HepG2 (cell line): Measurements from ENCODE around the gene KDM2B. TPM values are rescaled to one million over a fixed set of nuclear protein-coding genes. Genes with fewer than 3 reads are reported as not detected.
A peak's percentile ranks its signal among the peaks of the same experiment; 100 is the strongest.

Experiments
- KAT8 ChIP-seq: IDR thresholded peaks from 2 replicates; pipeline ENCODE4 v1.6.1; 2016; ENCODE audit warnings: missing genetic modification reagents, missing compliant biosample characterization
- KDM6A ChIP-seq: IDR thresholded peaks from 2 replicates; pipeline ENCODE4 v1.6.1; 2016; ENCODE audit warnings: low read depth
- KLF9 ChIP-seq: IDR thresholded peaks from 2 replicates; pipeline ENCODE4 v1.6.1; 2016; ENCODE audit warnings: low read depth
- MZF1 ChIP-seq: sonication (generic); formaldehyde crosslinking; IDR thresholded peaks from 2 replicates; pipeline ENCODE4 v1.8.1; 2023; ENCODE audit warnings: mild to moderate bottlenecking, missing genetic modification reagents, borderline replicate concordance
- NFIB ChIP-seq: sonication (generic); formaldehyde crosslinking; IDR thresholded peaks from 2 replicates; pipeline ENCODE4 v1.9.0; 2021; ENCODE audit warnings: missing genetic modification reagents, mild to moderate bottlenecking, borderline replicate concordance
- RBFOX2 ChIP-seq: fragments of 200-400 bp; formaldehyde crosslinking; IDR thresholded peaks from 2 replicates; pipeline ENCODE4 v1.6.1; 2017; ENCODE audit warnings: low read depth, mild to moderate bottlenecking, low read length
- SKI ChIP-seq: fragments of 450-650 bp; IDR thresholded peaks from one replicate; pipeline ENCODE4 v1.6.1; 2018; ENCODE audit warnings: mild to moderate bottlenecking; ENCODE audit not compliant: partially characterized antibody
- U2AF1 ChIP-seq: fragments of 200-400 bp; formaldehyde crosslinking; optimal IDR thresholded peaks from 2 replicates; pipeline ENCODE3; 2017; ENCODE audit warnings: mild to moderate bottlenecking, low read depth, low read length
- ZBTB33 ChIP-seq: sonication (generic); formaldehyde crosslinking; IDR thresholded peaks from 2 replicates; pipeline ENCODE4 v1.4.0; 2020; ENCODE audit warnings: missing genetic modification reagents
- ZNF333 ChIP-seq: sonication (generic); formaldehyde crosslinking; IDR thresholded peaks from 2 replicates; pipeline ENCODE4 v1.4.0; 2020; ENCODE audit warnings: mild to moderate bottlenecking, missing genetic modification reagents, borderline replicate concordance
- ZNF407 ChIP-seq: sonication (generic); formaldehyde crosslinking; IDR thresholded peaks from one replicate; pipeline ENCODE4 v1.5.1; 2020; ENCODE audit warnings: mild to moderate bottlenecking, missing genetic modification reagents; ENCODE audit errors: not compliant biosample characterization
- ZNF782 ChIP-seq: sonication (generic); formaldehyde crosslinking; IDR thresholded peaks from 2 replicates; pipeline ENCODE4 v1.4.0; 2020; ENCODE audit warnings: missing genetic modification reagents, mild to moderate bottlenecking, borderline replicate concordance
- ZSCAN12 ChIP-seq: sonication (generic); formaldehyde crosslinking; IDR thresholded peaks from 2 replicates; pipeline ENCODE4 v1.9.0; 2021; ENCODE audit warnings: mild to moderate bottlenecking, missing genetic modification reagents
- polyA plus RNA-seq, 8 experiments: library from polyadenylated mRNA; depleted of rRNA in 3 of 8; stranded (reverse) in 7 of 8; unstranded in 1 of 8; fragments of >200 nt; fragmentation: Illumina TruSeq in 4 of 8; extraction: Trizol in 4 of 8; gene quantifications; 2 replicates each; pipeline versions ENCODE4 v1.2.1 to v1.2.3, GENCODE V29; 2011 to 2016; ENCODE audit warnings: low read depth in 4 of 8, missing spikeins in 1 of 8, mixed read lengths in 1 of 8; ENCODE audit not compliant: insufficient read depth in 1 of 8
- total RNA-seq, 5 experiments: library from RNA; depleted of rRNA; stranded (reverse); fragments of >200 nt; fragmentation: Illumina TruSeq; extraction: Trizol; gene quantifications; 2 replicates each; pipeline ENCODE4 v1.2.3, GENCODE V29; 2016; ENCODE audit warnings: low read depth in 1 of 5
- TF ChIP-seq, protein P1 (sequence below): IDR thresholded peaks from 2 replicates; pipeline ENCODE4 v1.6.1; 2016; ENCODE audit warnings: missing compliant biosample characterization, missing genetic modification reagents, borderline replicate concordance
- TF ChIP-seq, protein P2 (sequence below): fragments of 450-650 bp; IDR thresholded peaks from 2 replicates; pipeline ENCODE4 v1.6.1; 2016

The KDM2B gene
- total and polyA plus RNA-seq, 2 of the 13 experiments (the other 11 are each of a cell fraction or from before 2014, with no cell fraction given), result 17.5 to 26.1 TPM

GRCh38 chr12:121626087-121626852 is 45.4 kb upstream of the KDM2B start, which contains the start of gene ORAI1 (continued):
- TF ChIP-seq ZNF407 (CRISPR knock-in tag), result no peak
- no peak for TF ChIP-seq ZNF333 (CRISPR knock-in tag)
- peak; percentile 81 for TF ChIP-seq SKI
- TF ChIP-seq KLF9 (CRISPR knock-in tag), result peak; percentile 35; the same call in 1 of the 2 replicates
- TF ChIP-seq RBFOX2, result peak; percentile 70
- TF ChIP-seq U2AF1, result no peak
- TF ChIP-seq, protein P1, sequence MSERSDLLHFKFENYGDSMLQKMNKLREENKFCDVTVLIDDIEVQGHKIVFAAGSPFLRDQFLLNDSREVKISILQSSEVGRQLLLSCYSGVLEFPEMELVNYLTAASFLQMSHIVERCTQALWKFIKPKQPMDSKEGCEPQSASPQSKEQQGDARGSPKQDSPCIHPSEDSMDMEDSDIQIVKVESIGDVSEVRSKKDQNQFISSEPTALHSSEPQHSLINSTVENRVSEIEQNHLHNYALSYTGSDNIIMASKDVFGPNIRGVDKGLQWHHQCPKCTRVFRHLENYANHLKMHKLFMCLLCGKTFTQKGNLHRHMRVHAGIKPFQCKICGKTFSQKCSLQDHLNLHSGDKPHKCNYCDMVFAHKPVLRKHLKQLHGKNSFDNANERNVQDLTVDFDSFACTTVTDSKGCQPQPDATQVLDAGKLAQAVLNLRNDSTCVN (CRISPR knock-in tag), result no peak
- no peak for TF ChIP-seq KDM6A (CRISPR knock-in tag)
- TF ChIP-seq MZF1 (CRISPR knock-in tag), result no peak
- 0 out of 2 replicates have a peak, but pooled peaks have one; percentile 6 for TF ChIP-seq ZBTB33 (CRISPR knock-in tag)
- TF ChIP-seq, protein P2, sequence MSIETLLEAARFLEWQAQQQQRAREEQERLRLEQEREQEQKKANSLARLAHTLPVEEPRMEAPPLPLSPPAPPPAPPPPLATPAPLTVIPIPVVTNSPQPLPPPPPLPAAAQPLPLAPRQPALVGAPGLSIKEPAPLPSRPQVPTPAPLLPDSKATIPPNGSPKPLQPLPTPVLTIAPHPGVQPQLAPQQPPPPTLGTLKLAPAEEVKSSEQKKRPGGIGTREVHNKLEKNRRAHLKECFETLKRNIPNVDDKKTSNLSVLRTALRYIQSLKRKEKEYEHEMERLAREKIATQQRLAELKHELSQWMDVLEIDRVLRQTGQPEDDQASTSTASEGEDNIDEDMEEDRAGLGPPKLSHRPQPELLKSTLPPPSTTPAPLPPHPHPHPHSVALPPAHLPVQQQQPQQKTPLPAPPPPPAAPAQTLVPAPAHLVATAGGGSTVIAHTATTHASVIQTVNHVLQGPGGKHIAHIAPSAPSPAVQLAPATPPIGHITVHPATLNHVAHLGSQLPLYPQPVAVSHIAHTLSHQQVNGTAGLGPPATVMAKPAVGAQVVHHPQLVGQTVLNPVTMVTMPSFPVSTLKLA, result no peak; the same call in 1 of the 2 replicates
- peak; percentile 57; the same call in 1 of the 2 replicates for TF ChIP-seq KAT8 (CRISPR knock-in tag)
- TF ChIP-seq ZNF782 (CRISPR knock-in tag), result no peak; the same call in 1 of the 2 replicates
- no peak for TF ChIP-seq NFIB
- TF ChIP-seq ZSCAN12 (CRISPR knock-in tag), result no peak
